HepG2 (cell line): Measurements from ENCODE around the gene RAC3. TPM values are rescaled to one million over a fixed set of nuclear protein-coding genes. Genes with fewer than 3 reads are reported as not detected.

Experiments
- ARNT2 ChIP-seq: sonication (generic); formaldehyde crosslinking; IDR thresholded peaks from 2 replicates; pipeline ENCODE4 v1.8.0; 2022; ENCODE audit warnings: mild to moderate bottlenecking, low read depth, missing genetic modification reagents, moderate library complexity
- BHLHE40 ChIP-seq: IDR thresholded peaks from 2 replicates; pipeline ENCODE4 v1.6.1; 2011; ENCODE audit warnings: low read length, improper control_type of control experiment
- IKZF1 ChIP-seq: fragments of 450-650 bp; IDR thresholded peaks from 2 replicates; pipeline ENCODE4 v1.7.1; 2016
- KAT7 ChIP-seq: IDR thresholded peaks from 2 replicates; pipeline ENCODE4 v1.6.1; 2018; ENCODE audit warnings: borderline replicate concordance, missing compliant biosample characterization
- MEIS2 ChIP-seq: sonication (generic); formaldehyde crosslinking; IDR thresholded peaks from 2 replicates; pipeline ENCODE4 v1.9.0; 2021; ENCODE audit warnings: mild to moderate bottlenecking, missing genetic modification reagents
- MLLT10 ChIP-seq: sonication (generic); formaldehyde crosslinking; IDR thresholded peaks from 2 replicates; pipeline ENCODE4 v1.4.0; 2020; ENCODE audit warnings: missing genetic modification reagents
- NR2F1 ChIP-seq, 2 experiments: fragments of 450-650 bp in 1 of 2; formaldehyde crosslinking in 1 of 2; IDR thresholded peaks; 2 replicates each; pipeline versions ENCODE4 v1.5.0 to v1.6.1; 2016 to 2020; ENCODE audit warnings: mild to moderate bottlenecking in 1 of 2, missing compliant biosample characterization in 1 of 2, missing genetic modification reagents in 1 of 2, moderate library complexity in 1 of 2
- NRL ChIP-seq: sonication (generic); formaldehyde crosslinking; IDR thresholded peaks from 2 replicates; pipeline ENCODE4 v1.5.0; 2020; ENCODE audit warnings: missing genetic modification reagents, mild to moderate bottlenecking, moderate library complexity, borderline replicate concordance
- TBL1XR1 ChIP-seq: fragments of 150-350 bp; IDR thresholded peaks from 2 replicates; pipeline ENCODE4 v1.6.1; 2014; ENCODE audit warnings: borderline replicate concordance, low read length; ENCODE audit not compliant: partially characterized antibody
- TEF ChIP-seq: sonication (generic); formaldehyde crosslinking; IDR thresholded peaks from 2 replicates; pipeline ENCODE4 v1.5.0; 2020; ENCODE audit warnings: missing genetic modification reagents
- ZBTB3 ChIP-seq: sonication (generic); formaldehyde crosslinking; IDR thresholded peaks from 2 replicates; pipeline ENCODE4 v1.4.0; 2020; ENCODE audit warnings: low read depth, mild to moderate bottlenecking, moderate library complexity, missing genetic modification reagents, borderline replicate concordance
- ZFX ChIP-seq: sonication (generic); formaldehyde crosslinking; IDR thresholded peaks from 2 replicates; pipeline ENCODE4 v1.4.0; 2020; ENCODE audit warnings: mild to moderate bottlenecking, low read depth, missing genetic modification reagents, moderate library complexity
- ZFYVE20 ChIP-seq: sonication (generic); formaldehyde crosslinking; IDR thresholded peaks from 2 replicates; pipeline ENCODE4 v1.8.0; 2023; ENCODE audit warnings: low read depth, mild to moderate bottlenecking, moderate library complexity, missing genetic modification reagents, borderline replicate concordance
- ZKSCAN8 ChIP-seq: IDR thresholded peaks from 2 replicates; pipeline ENCODE4 v1.6.1; 2016; ENCODE audit warnings: borderline replicate concordance, missing genetic modification reagents, missing compliant biosample characterization
- ZMYM2 ChIP-seq: sonication (generic); formaldehyde crosslinking; IDR thresholded peaks from 2 replicates; pipeline ENCODE4 v1.8.0; 2022; ENCODE audit warnings: mild to moderate bottlenecking, missing genetic modification reagents
- ZNF205 ChIP-seq: IDR thresholded peaks from 2 replicates; pipeline ENCODE4 v1.6.1; 2018; ENCODE audit warnings: missing biosample characterization, missing genetic modification reagents
- ZNF207 ChIP-seq: fragments of 450-650 bp; IDR thresholded peaks from 2 replicates; pipeline ENCODE4 v1.6.1; 2016; ENCODE audit warnings: antibody characterized with exemption, borderline replicate concordance
- ZNF234 ChIP-seq: sonication (generic); formaldehyde crosslinking; conservative IDR thresholded peaks from 2 replicates; pipeline ENCODE4 v1.5.1; 2020; ENCODE audit warnings: mild to moderate bottlenecking, missing genetic modification reagents
- ZNF367 ChIP-seq: sonication (generic); formaldehyde crosslinking; IDR thresholded peaks from 2 replicates; pipeline ENCODE4 v1.4.0; 2020; ENCODE audit warnings: missing genetic modification reagents, borderline replicate concordance
- ZNF484 ChIP-seq: sonication (generic); formaldehyde crosslinking; IDR thresholded peaks from 2 replicates; pipeline ENCODE4 v1.5.1; 2020; ENCODE audit warnings: mild to moderate bottlenecking, low read depth, missing genetic modification reagents, borderline replicate concordance
- ZNF496 ChIP-seq: sonication (generic); formaldehyde crosslinking; IDR thresholded peaks from 2 replicates; pipeline ENCODE4 v1.8.1; 2023; ENCODE audit warnings: mild to moderate bottlenecking, moderate library complexity, missing genetic modification reagents; ENCODE audit not compliant: insufficient replicate concordance
- ZNF547 ChIP-seq: sonication (generic); formaldehyde crosslinking; IDR thresholded peaks from 2 replicates; pipeline ENCODE4 v1.5.1; 2020; ENCODE audit warnings: mild to moderate bottlenecking, missing genetic modification reagents
- ZNF562 ChIP-seq: sonication (generic); formaldehyde crosslinking; IDR thresholded peaks from 2 replicates; pipeline ENCODE4 v1.8.0; 2022; ENCODE audit warnings: missing genetic modification reagents, borderline replicate concordance
- ZNF564 ChIP-seq: sonication (generic); formaldehyde crosslinking; IDR thresholded peaks from 2 replicates; pipeline ENCODE4 v1.8.1; 2023; ENCODE audit warnings: mild to moderate bottlenecking, missing genetic modification reagents
- ZNF652 ChIP-seq: IDR thresholded peaks from 2 replicates; pipeline ENCODE4 v1.6.1; 2016; ENCODE audit warnings: low read depth, borderline replicate concordance
- ZNF782 ChIP-seq: sonication (generic); formaldehyde crosslinking; IDR thresholded peaks from 2 replicates; pipeline ENCODE4 v1.4.0; 2020; ENCODE audit warnings: missing genetic modification reagents, mild to moderate bottlenecking, borderline replicate concordance
- polyA plus RNA-seq, 8 experiments: library from polyadenylated mRNA; depleted of rRNA in 3 of 8; stranded (reverse) in 7 of 8; unstranded in 1 of 8; fragments of >200 nt; fragmentation: Illumina TruSeq in 4 of 8; extraction: Trizol in 4 of 8; gene quantifications; 2 replicates each; pipeline versions ENCODE4 v1.2.1 to v1.2.3, GENCODE V29; 2011 to 2016; ENCODE audit warnings: low read depth in 4 of 8, missing spikeins in 1 of 8, mixed read lengths in 1 of 8; ENCODE audit not compliant: insufficient read depth in 1 of 8
- total RNA-seq, 5 experiments: library from RNA; depleted of rRNA; stranded (reverse); fragments of >200 nt; fragmentation: Illumina TruSeq; extraction: Trizol; gene quantifications; 2 replicates each; pipeline ENCODE4 v1.2.3, GENCODE V29; 2016; ENCODE audit warnings: low read depth in 1 of 5
- TF ChIP-seq, protein P1 (sequence below), 2 experiments: sonication (generic) in 1 of 2; formaldehyde crosslinking in 1 of 2; IDR thresholded peaks; 2 replicates each; pipeline versions ENCODE4 v1.4.0 to v1.6.1; 2018 to 2020; ENCODE audit warnings: missing genetic modification reagents in 2 of 2, borderline replicate concordance in 1 of 2, low read depth in 1 of 2, mild to moderate bottlenecking in 1 of 2, missing biosample characterization in 1 of 2

Gene RAC3
- total and polyA plus RNA-seq, 2 of the 13 experiments (the other 11 are each of a cell fraction or from before 2014, with no cell fraction given) = 10.5 to 21.3 TPM

DNA sequence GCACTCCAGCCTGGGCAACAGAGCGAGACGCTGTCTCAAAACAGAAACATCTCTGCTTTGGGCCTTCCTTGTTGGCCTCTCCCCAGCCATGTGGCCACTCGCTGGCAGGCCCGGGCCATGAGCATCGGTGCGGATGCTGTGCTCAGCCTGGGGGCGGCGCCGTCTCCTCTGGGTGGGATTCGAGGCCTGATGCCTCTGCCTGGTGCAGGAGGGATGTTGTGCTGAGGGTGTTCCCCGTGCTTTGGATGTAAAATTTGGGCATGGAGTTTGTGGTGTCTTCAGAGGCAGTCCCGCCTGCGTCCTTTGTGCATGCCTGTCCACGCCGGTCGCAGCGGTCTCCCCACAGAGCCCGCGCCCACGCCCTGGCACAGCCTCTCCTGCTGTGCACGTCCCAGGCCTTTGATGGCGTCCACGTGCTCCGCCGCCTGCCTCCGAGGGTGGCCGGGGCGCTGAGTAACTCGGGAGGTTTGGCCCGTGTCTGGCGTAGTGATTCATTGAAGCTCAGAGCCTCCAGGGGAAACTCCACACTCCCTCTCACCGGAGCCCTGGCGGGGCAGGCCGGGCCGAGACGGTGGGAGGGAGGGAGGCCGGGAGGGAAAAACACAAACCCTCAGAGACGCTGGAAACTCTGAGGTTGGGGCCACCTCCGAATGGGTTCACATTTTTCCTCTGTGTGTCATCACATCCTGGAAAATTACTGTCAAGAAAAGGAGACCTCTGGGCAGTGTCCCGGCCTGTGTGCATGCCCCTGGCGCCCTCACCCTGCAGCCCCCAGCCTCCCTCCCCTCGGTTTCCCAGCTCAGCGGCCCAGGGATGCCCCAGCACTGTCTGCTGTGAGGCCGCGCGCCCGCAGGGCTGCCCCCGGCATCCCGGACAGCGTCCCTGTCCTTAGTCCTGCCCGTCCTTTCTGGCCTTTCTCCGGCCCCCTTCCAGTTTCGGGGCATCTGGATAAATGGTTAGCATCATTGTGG is 27.8 kb upstream of the RAC3 start (continued):
- peak; percentile 90; the same call in 1 of the 2 replicates for TF ChIP-seq KAT7 (CRISPR knock-in tag)
- peak; percentile 92 for TF ChIP-seq ARNT2
- peak; percentile 72 for TF ChIP-seq NRL
- 0 out of 2 replicates have a peak, but pooled peaks have one; percentile 58 for TF ChIP-seq ZNF564
- peak; percentile 88 for TF ChIP-seq BHLHE40
- no peak for TF ChIP-seq ZNF207
- TF ChIP-seq ZNF484 (CRISPR knock-in tag) = no peak
- TF ChIP-seq ZBTB3 (CRISPR knock-in tag) = 0 out of 2 replicates have a peak, but pooled peaks have one; percentile 60
- TF ChIP-seq NR2F1 (CRISPR knock-in tag; IDR thresholded peaks at IDR 0.05) = no peak; a peak in 1 of 4 replicates
- TF ChIP-seq ZNF234 = no peak
- TF ChIP-seq ZNF782 (CRISPR knock-in tag) = 0 out of 2 replicates have a peak, but pooled peaks have one; percentile 23
- 0 out of 2 replicates have a peak, but pooled peaks have one; percentile 16 for TF ChIP-seq MLLT10
- TF ChIP-seq MEIS2 (CRISPR knock-in tag) = peak; percentile 54
- TF ChIP-seq ZFX = peak; percentile 89
- TF ChIP-seq ZMYM2 (CRISPR knock-in tag) = peak; percentile 86; the same call in 1 of the 2 replicates
- TF ChIP-seq ZNF205 (CRISPR knock-in tag) = peak; percentile 47; the same call in 1 of the 2 replicates
- no peak for TF ChIP-seq IKZF1
- TF ChIP-seq, protein P1, sequence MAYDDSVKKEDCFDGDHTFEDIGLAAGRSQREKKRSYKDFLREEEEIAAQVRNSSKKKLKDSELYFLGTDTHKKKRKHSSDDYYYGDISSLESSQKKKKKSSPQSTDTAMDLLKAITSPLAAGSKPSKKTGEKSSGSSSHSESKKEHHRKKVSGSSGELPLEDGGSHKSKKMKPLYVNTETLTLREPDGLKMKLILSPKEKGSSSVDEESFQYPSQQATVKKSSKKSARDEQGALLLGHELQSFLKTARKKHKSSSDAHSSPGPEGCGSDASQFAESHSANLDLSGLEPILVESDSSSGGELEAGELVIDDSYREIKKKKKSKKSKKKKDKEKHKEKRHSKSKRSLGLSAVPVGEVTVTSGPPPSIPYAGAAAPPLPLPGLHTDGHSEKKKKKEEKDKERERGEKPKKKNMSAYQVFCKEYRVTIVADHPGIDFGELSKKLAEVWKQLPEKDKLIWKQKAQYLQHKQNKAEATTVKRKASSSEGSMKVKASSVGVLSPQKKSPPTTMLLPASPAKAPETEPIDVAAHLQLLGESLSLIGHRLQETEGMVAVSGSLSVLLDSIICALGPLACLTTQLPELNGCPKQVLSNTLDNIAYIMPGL (CRISPR knock-in tag; IDR thresholded peaks at IDR 0.05; ENCODE audit: borderline replicate concordance in 1 of 2, low read depth in 1 of 2) = peak; percentile 32 to 59; a peak in 3 of 4 replicates
- TF ChIP-seq TEF (CRISPR knock-in tag) = no peak; the same call in 1 of the 2 replicates
- no peak for TF ChIP-seq TBL1XR1
- TF ChIP-seq ZNF562 (CRISPR knock-in tag) = no peak
- TF ChIP-seq ZNF367 = no peak
- 0 out of 2 replicates have a peak, but pooled peaks have one; percentile 73 for TF ChIP-seq ZKSCAN8 (CRISPR knock-in tag)
- TF ChIP-seq ZNF496 (CRISPR knock-in tag) = no peak
- no peak for TF ChIP-seq ZNF652
- TF ChIP-seq ZNF547 (CRISPR knock-in tag) = peak; percentile 93
- TF ChIP-seq ZFYVE20 (CRISPR knock-in tag) = no peak
